Neuronal stem cell (in vitro differentiated cells): ENCODE data around the gene NUP58.
"Not testable (repeated sequence)": the region's sequence is repeated elsewhere in the genome, so short reads cannot be mapped to it uniquely, and the experiment has no call there.

Experiments
- DNase-seq: peaks from one replicate; pipeline ENCODE4 v3.0.0-alpha.2; 2013; ENCODE audit warnings: low spot score
- H2AFZ ChIP-seq: one replicate; pipeline ENCODE4 v1.6.1; 2013; ENCODE audit warnings: mild to moderate bottlenecking, low read length, inconsistent platforms
- H2AK5ac ChIP-seq: 2 replicates; pipeline ENCODE4 v1.6.1; 2013; ENCODE audit warnings: low read depth, mild to moderate bottlenecking, inconsistent platforms, low read length, moderate library complexity, mixed read lengths
- H2BK120ac ChIP-seq: 2 replicates; pipeline ENCODE4 v1.6.1; 2013; ENCODE audit warnings: low read depth, mild to moderate bottlenecking, inconsistent platforms, low read length, moderate library complexity, mixed read lengths
- H2BK12ac ChIP-seq: one replicate; pipeline ENCODE4 v1.6.1; 2013; ENCODE audit warnings: low read length, inconsistent platforms
- H2BK15ac ChIP-seq: 2 replicates; pipeline ENCODE4 v1.6.1; 2013; ENCODE audit warnings: mild to moderate bottlenecking, low read length, inconsistent platforms, mixed read lengths
- H2BK5ac ChIP-seq: one replicate; pipeline ENCODE4 v1.6.1; 2013; ENCODE audit warnings: inconsistent platforms, mild to moderate bottlenecking, low read length, moderate library complexity
- H3K14ac ChIP-seq: one replicate; pipeline ENCODE4 v1.6.1; 2013; ENCODE audit warnings: low read length, inconsistent platforms
- H3K18ac ChIP-seq: 2 replicates; pipeline ENCODE4 v1.6.1; 2013; ENCODE audit warnings: low read length, inconsistent platforms
- H3K23ac ChIP-seq: 2 replicates; pipeline ENCODE4 v1.6.1; 2013; ENCODE audit warnings: low read depth, mild to moderate bottlenecking, mixed read lengths, low read length, inconsistent platforms; ENCODE audit not compliant: poor library complexity
- H3K27ac ChIP-seq: replicated peaks from 3 replicates; pipeline ENCODE4 v1.5.1; 2013; ENCODE audit warnings: low read length, inconsistent platforms
- H3K27me3 ChIP-seq, 3 experiments: 2 replicates each; pipeline ENCODE4 v1.6.1; 2013; ENCODE audit warnings: low read length in 3 of 3, mild to moderate bottlenecking in 2 of 3, inconsistent platforms in 1 of 3, low read depth in 1 of 3, mixed read lengths in 1 of 3, moderate library complexity in 1 of 3; ENCODE audit not compliant: control insufficient read depth in 3 of 3, insufficient read depth in 3 of 3
- H3K36me3 ChIP-seq, 2 donors: replicated peaks in 1 of 2; 2 replicates each; pipeline ENCODE4 v1.6.1; 2013; ENCODE audit warnings: low read length in 2 of 2; ENCODE audit not compliant: control insufficient read depth in 2 of 2, insufficient read depth in 2 of 2
- H3K4ac ChIP-seq: 2 replicates; pipeline ENCODE4 v1.6.1; 2013; ENCODE audit warnings: inconsistent platforms, mild to moderate bottlenecking, low read length, moderate library complexity
- H3K4me1 ChIP-seq, 2 donors: 1 replicate in 1 of 2; 2 replicates in 1 of 2; pipeline ENCODE4 v1.6.1; 2013; ENCODE audit warnings: low read length in 2 of 2, low read depth in 1 of 2; ENCODE audit not compliant: control insufficient read depth in 2 of 2, insufficient read depth in 1 of 2
- H3K4me2 ChIP-seq: one replicate; pipeline ENCODE4 v1.6.1; 2013; ENCODE audit warnings: mild to moderate bottlenecking, low read length, inconsistent platforms; ENCODE audit not compliant: insufficient read depth, poor library complexity, severe bottlenecking
- H3K4me3 ChIP-seq, 2 donors: 2 replicates each; pipeline ENCODE4 v1.5.1; 2013; ENCODE audit warnings: low read length in 2 of 2, mild to moderate bottlenecking in 2 of 2, inconsistent platforms in 1 of 2, moderate library complexity in 1 of 2
- H3K79me1 ChIP-seq: one replicate; pipeline ENCODE4 v1.6.1; 2013; ENCODE audit warnings: low read depth, mild to moderate bottlenecking, inconsistent platforms, low read length, moderate library complexity
- H3K9ac ChIP-seq: one replicate; pipeline ENCODE4 v1.6.1; 2013; ENCODE audit warnings: mild to moderate bottlenecking, low read depth, low read length, inconsistent platforms; ENCODE audit not compliant: poor library complexity
- H3K9me3 ChIP-seq, 2 donors: replicated peaks in 1 of 2; 2 replicates each; pipeline versions ENCODE3 to v1.6.1; 2013; ENCODE audit warnings: low read length in 2 of 2, mild to moderate bottlenecking in 2 of 2, inconsistent platforms in 1 of 2, low read depth in 1 of 2, mixed read lengths in 1 of 2, moderate library complexity in 1 of 2; ENCODE audit not compliant: control insufficient read depth in 2 of 2, insufficient read depth in 1 of 2
- H4K8ac ChIP-seq: one replicate; pipeline ENCODE4 v1.6.1; 2013; ENCODE audit warnings: low read depth, mild to moderate bottlenecking, inconsistent platforms, low read length, moderate library complexity
- H4K91ac ChIP-seq: one replicate; pipeline ENCODE4 v1.6.1; 2013; ENCODE audit warnings: low read length, low read depth, mild to moderate bottlenecking, inconsistent platforms; ENCODE audit not compliant: poor library complexity
- WGBS, 2 donors: extraction: QIAGEN DNeasy Blood & Tissue Kit; methylation state at CpG; one replicate each; pipeline ENCODE4 v1.1.7; 2013; ENCODE audit warnings: missing lambda C conversion rate in 2 of 2, mixed read lengths in 1 of 2; ENCODE audit not compliant: insufficient read length in 2 of 2, insufficient replicate concordance in 1 of 2; ENCODE audit errors: extremely low coverage in 2 of 2; 5-methylcytosine and 5-hydroxymethylcytosine counted together

The NUP58 gene

GRCh38 chr13:25302121-25302520 is 696 bp downstream of the NUP58 start:
- H2BK5ac ChIP-seq: no peak overlapping the region
- no peaks in the 10 kb centered on the region for H3K27me3 ChIP-seq
- no peak overlapping the region for H3K4ac ChIP-seq
- H3K4me2 ChIP-seq: peak overlapping the region; percentile 67
- peaks cover 8% of the 10 kb centered on the region for H3K79me1 ChIP-seq
- peak overlapping the region; percentile 71 to 96 for H3K4me3 ChIP-seq
- H4K8ac ChIP-seq: no peak overlapping the region
- peaks cover 5 to 42% of the 10 kb centered on the region in 2 donors for H3K36me3 ChIP-seq
- H2BK15ac ChIP-seq: no peak overlapping the region
- H3K4me1 ChIP-seq: peaks cover 0 to 8% of the 10 kb centered on the region in 2 donors
- H3K27ac ChIP-seq: no peak overlapping the region
- H3K9me3 ChIP-seq: peaks cover 0 to 2% of the 10 kb centered on the region in 2 donors
- peak overlapping the region; percentile 92 for H3K23ac ChIP-seq
- no CpG with 5 or more reads among the region's 7 CpGs for WGBS, 2 donors
- no peak overlapping the region for H2BK120ac ChIP-seq
- no peak overlapping the region for H2BK12ac ChIP-seq
- no peak overlapping the region for H4K91ac ChIP-seq
- no peak overlapping the region for H2AK5ac ChIP-seq
- peak overlapping the region; percentile 91 for H2AFZ ChIP-seq
- peak overlapping the region; percentile 99 for H3K18ac ChIP-seq
- DNase-seq: no peak
- H3K14ac ChIP-seq: no peak overlapping the region
- H3K9ac ChIP-seq: peak overlapping the region; percentile 91

GRCh38 chr13:25306671-25307464 is 5.4 kb downstream of the NUP58 start:
- Histone ChIP-seq H3K27me3 (no peaks in the 10 kb centered on the region), H3K27ac (no peak overlapping the region), H3K14ac (no peak overlapping the region), H3K9me3 (no peaks in the 10 kb centered on the region), H2BK12ac (no peak overlapping the region), H3K4ac (no peak overlapping the region), H2BK15ac (no peak overlapping the region), H4K91ac (no peak overlapping the region), H3K23ac (no peak overlapping the region), H3K79me1 (peaks cover 6% of the 10 kb centered on the region), H2AK5ac (no peak overlapping the region), H3K9ac (no peak overlapping the region), H3K4me1 (peaks cover 0 to 4% of the 10 kb centered on the region in 2 donors), H4K8ac (no peak overlapping the region), H2AFZ (no peak overlapping the region), H3K18ac (no peak overlapping the region), H3K36me3 (peaks cover 14 to 86% of the 10 kb centered on the region in 2 donors), H2BK120ac (no peak overlapping the region), H3K4me3 (no peak overlapping the region), H2BK5ac (no peak overlapping the region), H3K4me2 (no peak overlapping the region)
- DNase-seq: no peak
- no CpG with 5 or more reads among the region's 7 CpGs for WGBS, 2 donors

- H3K4me2 ChIP-seq: no peak overlapping the region
- peaks cover 2% of the 10 kb centered on the region for H3K79me1 ChIP-seq
- H4K8ac ChIP-seq: no peak overlapping the region
- DNase-seq: no peak
- no peak overlapping the region for H3K4ac ChIP-seq
- H3K9me3 ChIP-seq: no peaks in the 10 kb centered on the region
- H4K91ac ChIP-seq: no peak overlapping the region
- H3K18ac ChIP-seq: no peak overlapping the region
- H3K14ac ChIP-seq: no peak overlapping the region
- H3K9ac ChIP-seq: no peak overlapping the region
- no peaks in the 10 kb centered on the region for H3K27me3 ChIP-seq
- no peak overlapping the region for H2BK5ac ChIP-seq
- no peak overlapping the region for H2AFZ ChIP-seq
- H2BK120ac ChIP-seq: no peak overlapping the region
- no peak overlapping the region for H3K4me3 ChIP-seq
- H2AK5ac ChIP-seq: no peak overlapping the region
- no peak overlapping the region for H2BK15ac ChIP-seq
- H3K27ac ChIP-seq: no peak overlapping the region
- peaks cover 15 to 97% of the 10 kb centered on the region in 2 donors for H3K36me3 ChIP-seq
- no peaks in the 10 kb centered on the region for H3K4me1 ChIP-seq
- H3K23ac ChIP-seq: no peak overlapping the region
- WGBS, 2 donors: no CpG with 5 or more reads among the region's 3 CpGs
- no peak overlapping the region for H2BK12ac ChIP-seq
These were observed 9.5 kb downstream of the NUP58 start for GRCh38 chr13:25310891-25311290.

GRCh38 chr13:25318946-25319345 is 17.5 kb downstream of the NUP58 start:
- not testable (repeated sequence) for H3K23ac ChIP-seq, H2AK5ac ChIP-seq, H3K9ac ChIP-seq, H3K9me3 ChIP-seq, H3K4me3 ChIP-seq, H2BK15ac ChIP-seq, H2BK5ac ChIP-seq, H3K27ac ChIP-seq, H4K8ac ChIP-seq, H2BK120ac ChIP-seq, DNase-seq, H2BK12ac ChIP-seq, H3K4me2 ChIP-seq, H3K27me3 ChIP-seq, H4K91ac ChIP-seq, H3K18ac ChIP-seq, H3K4ac ChIP-seq, H3K14ac ChIP-seq, H3K79me1 ChIP-seq, H3K4me1 ChIP-seq, H2AFZ ChIP-seq
- peaks cover 5 to 100% of the 10 kb centered on the region in 2 donors for H3K36me3 ChIP-seq
- WGBS, 2 donors: no CpG with 5 or more reads among the region's 4 CpGs
